Measurements from ENCODE around the gene ADAM23.

ADAM23 gene

DNA sequence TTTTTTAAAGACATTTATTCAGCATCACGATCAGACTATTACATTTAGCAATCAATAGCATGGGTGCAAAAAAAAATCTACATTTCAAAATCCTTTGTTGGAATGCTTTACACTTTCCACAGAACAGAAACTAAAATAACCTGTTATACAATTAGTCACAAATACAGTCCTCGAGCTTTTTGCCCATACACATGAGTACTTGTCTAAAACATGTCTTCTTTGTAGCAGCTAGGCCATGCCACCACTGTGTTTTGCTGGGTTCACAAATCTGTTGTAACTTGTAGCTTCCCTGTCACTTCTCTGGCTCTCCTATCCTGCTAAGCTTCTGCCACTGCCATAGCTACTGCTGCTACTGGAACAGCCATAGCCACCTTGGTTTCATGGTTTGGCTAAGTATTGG, 24.4 kb upstream of the ADAM23 start:
- H3K4me3 ChIP-seq (replicated peaks in 1 of 2; ENCODE audit: low read depth in 2 of 2, low read length in 2 of 2) = no peak overlapping the region
- no peak for DNase-seq (ENCODE audit: low read depth in 2 of 2)
- TF ChIP-seq, protein P1, sequence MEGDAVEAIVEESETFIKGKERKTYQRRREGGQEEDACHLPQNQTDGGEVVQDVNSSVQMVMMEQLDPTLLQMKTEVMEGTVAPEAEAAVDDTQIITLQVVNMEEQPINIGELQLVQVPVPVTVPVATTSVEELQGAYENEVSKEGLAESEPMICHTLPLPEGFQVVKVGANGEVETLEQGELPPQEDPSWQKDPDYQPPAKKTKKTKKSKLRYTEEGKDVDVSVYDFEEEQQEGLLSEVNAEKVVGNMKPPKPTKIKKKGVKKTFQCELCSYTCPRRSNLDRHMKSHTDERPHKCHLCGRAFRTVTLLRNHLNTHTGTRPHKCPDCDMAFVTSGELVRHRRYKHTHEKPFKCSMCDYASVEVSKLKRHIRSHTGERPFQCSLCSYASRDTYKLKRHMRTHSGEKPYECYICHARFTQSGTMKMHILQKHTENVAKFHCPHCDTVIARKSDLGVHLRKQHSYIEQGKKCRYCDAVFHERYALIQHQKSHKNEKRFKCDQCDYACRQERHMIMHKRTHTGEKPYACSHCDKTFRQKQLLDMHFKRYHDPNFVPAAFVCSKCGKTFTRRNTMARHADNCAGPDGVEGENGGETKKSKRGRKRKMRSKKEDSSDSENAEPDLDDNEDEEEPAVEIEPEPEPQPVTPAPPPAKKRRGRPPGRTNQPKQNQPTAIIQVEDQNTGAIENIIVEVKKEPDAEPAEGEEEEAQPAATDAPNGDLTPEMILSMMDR (IDR thresholded peaks at IDR 0.05; ENCODE audit: low read depth, low read length) = no peak

DNA sequence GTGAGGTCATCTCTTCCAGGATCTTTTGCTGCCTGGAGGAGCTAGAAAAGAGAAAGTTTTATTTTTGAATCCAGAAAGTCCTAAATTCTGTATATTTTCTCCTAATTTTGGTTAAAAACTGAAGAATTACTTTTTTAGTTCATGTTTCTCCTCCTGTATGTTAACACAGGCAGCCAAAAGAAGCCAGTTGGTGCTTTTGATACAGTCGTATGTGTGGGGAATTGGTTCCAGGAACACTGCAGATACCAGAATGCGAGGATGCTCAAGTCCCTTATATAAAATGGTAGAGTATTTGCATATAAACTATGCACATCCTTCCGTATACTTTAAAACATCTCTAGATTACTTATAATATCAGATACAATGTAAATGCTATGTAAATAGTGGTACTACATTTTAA, 22.6 kb upstream of the ADAM23 start:
- H3K4me3 ChIP-seq (replicated peaks in 1 of 2; ENCODE audit: low read depth in 2 of 2, low read length in 2 of 2) = no peak overlapping the region
- DNase-seq (ENCODE audit: low read depth in 2 of 2) = no peak
- TF ChIP-seq, protein P1 (IDR thresholded peaks at IDR 0.05; ENCODE audit: low read depth, low read length) = no peak

DNA sequence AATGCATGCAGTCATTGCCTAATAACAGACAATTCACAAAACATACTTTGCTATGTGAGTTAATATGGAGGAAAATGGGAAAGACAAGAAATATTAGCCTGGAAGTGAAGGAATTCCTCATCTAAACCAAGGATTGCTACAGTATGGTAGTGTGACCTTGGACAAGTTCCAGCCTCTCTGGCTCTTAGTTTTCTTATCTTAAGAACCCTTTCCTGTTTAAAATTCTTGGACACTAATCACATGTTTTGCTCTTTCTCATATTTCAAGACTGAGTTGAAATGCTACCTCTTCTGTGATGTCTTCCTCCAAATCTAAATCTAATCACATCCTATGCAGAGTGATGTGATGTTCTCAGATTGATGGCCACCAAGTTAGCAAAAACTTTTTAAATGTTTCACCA, 20.8 kb upstream of the ADAM23 start:
- DNase-seq (ENCODE audit: low read depth in 2 of 2) = peak in 1 of 2 donors; percentile 82
- TF ChIP-seq, protein P1 (IDR thresholded peaks at IDR 0.05; ENCODE audit: low read depth, low read length) = no peak

DNA sequence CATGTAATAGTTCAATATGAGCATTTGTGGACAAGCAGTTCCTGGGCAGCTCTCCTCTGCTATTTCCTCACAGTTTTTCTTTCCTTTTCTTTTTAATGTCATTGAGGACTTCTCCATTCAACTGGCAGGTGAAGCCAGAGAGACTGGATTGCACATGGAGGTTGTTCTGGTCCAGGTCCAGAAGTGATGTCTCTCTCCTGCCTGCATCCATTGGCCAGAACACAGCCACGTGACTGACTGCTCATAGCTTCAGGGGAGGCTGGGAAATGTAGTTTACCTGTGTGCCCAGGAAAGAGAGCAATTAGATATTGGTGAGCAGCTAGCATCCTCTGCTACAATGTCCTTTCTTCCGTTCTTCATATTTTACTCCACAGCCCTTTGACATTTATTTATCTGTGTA, 20.2 kb upstream of the ADAM23 start:
- DNase-seq (ENCODE audit: low read depth in 2 of 2) = peak; percentile 17 to 47
- TF ChIP-seq, protein P1 (IDR thresholded peaks at IDR 0.05; ENCODE audit: low read depth, low read length) = no peak
- no peak overlapping the region for H3K4me3 ChIP-seq (replicated peaks in 1 of 2; ENCODE audit: low read depth in 2 of 2, low read length in 2 of 2)

More for the DNA sequence above, 20.8 kb upstream of the ADAM23 start:
- no peak overlapping the region for H3K4me3 ChIP-seq (replicated peaks in 1 of 2; ENCODE audit: low read depth in 2 of 2, low read length in 2 of 2)

DNA sequence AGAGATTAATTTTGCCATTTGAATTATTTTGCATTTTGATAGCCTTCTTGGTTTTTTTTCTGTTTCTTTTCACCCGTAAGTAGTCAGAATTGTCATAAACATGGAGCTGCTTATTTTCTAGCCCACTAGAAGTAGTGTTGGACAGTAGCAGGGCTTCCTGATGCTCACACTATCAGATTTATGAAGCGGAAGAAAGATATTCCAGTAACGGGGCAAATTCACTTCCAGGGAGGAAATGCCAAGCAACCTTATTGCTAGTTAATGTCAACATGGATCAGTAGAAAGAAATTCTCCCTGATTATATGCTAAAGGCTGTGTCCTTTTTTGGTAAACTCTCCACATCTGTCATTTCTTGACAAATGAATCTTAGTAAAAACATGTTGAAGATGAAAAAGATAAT, 19.2 kb upstream of the ADAM23 start:
- TF ChIP-seq, protein P1 (IDR thresholded peaks at IDR 0.05; ENCODE audit: low read depth, low read length) = no peak
- H3K4me3 ChIP-seq (replicated peaks in 1 of 2; ENCODE audit: low read depth in 2 of 2, low read length in 2 of 2) = no peak overlapping the region
- DNase-seq (ENCODE audit: low read depth in 2 of 2) = peak in 1 of 2 donors; percentile 13

DNA sequence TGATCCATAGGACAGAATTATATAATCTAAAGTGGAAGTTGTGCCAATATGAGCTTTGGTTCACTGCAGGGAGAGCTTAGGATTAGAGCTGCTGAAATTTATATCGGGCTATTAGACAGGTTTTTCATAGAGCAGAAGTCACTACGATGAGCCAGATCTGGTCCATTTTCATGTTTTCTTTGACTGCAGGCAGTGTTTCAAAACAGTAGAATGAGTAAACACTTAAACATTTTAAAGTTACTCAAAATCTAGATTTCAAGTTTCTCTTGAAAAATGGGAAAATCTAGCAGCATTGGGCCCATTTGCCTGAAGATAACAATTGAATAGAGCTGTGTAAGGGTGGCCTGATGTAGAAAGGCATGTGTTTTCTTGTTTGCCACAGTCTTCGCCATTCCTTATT, 14.5 kb upstream of the ADAM23 start:
- DNase-seq (ENCODE audit: low read depth in 2 of 2) = no peak
- TF ChIP-seq, protein P1 (IDR thresholded peaks at IDR 0.05; ENCODE audit: low read depth, low read length) = no peak
- H3K4me3 ChIP-seq (replicated peaks in 1 of 2; ENCODE audit: low read depth in 2 of 2, low read length in 2 of 2) = no peak overlapping the region

DNA sequence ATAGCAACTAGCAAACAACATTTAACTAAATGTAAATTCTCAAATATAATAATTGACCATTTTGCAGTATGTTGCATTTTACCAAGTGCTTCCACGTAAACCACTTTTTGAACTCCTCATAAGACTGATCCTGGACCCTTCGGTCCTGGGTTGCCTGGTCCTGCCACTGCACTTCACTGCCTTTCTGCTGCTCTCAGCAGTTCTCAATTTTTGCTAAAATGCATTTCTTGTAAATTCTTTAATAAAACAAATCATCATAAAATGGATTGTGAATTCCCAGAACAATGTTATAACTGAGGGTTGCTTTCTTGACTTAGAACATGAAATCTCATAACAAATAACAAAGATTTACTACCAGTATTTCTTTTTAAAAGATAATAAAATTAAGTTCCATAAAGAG, 12.9 kb upstream of the ADAM23 start:
- no peak for DNase-seq (ENCODE audit: low read depth in 2 of 2)
- TF ChIP-seq, protein P1 (IDR thresholded peaks at IDR 0.05; ENCODE audit: low read depth, low read length) = no peak
- no peak overlapping the region for H3K4me3 ChIP-seq (replicated peaks in 1 of 2; ENCODE audit: low read depth in 2 of 2, low read length in 2 of 2)
